Measurements from ENCODE around the gene AFG1L. TPM values are rescaled to one million over a fixed set of nuclear protein-coding genes. Genes with fewer than 3 reads are reported as not detected.

The AFG1L gene
- total RNA-seq, 1 experiment from 2014 or later = 4.9 TPM

- ChIA-PET CTCF (interaction anchor here (1.2 kb wide), 1 partner anchor 11 kb away, joined by 4 read pairs; no protein-coding TSS in a partner anchor), POLR2A (no interaction called here), RAD21 (ENCODE audit: low non-redundant PET in 1 of 2, low total read pairs in 2 of 2, uncharacterized antibody in 2 of 2, unreplicated experiment in 2 of 2) (no interaction called here)
- no peaks in the 10 kb centered on the region for H4K20me1 ChIP-seq (ENCODE audit: insufficient read depth)
- H3K79me2 ChIP-seq (ENCODE audit: insufficient read depth, low read length) = no peaks in the 10 kb centered on the region
- H3K9me2 ChIP-seq (ENCODE audit: insufficient read depth) = no peaks in the 10 kb centered on the region
- peaks cover 2 to 9% of the 10 kb centered on the region in 2 experiments; a peak in 3 of 4 replicates for H3K4me1 ChIP-seq (ENCODE audit: control insufficient read depth in 1 of 2, insufficient read depth in 2 of 2, low read length in 2 of 2)
- intact Hi-C loops (cut with micrococcal nuclease) = no loop called here
- DNase-seq (ENCODE audit: low read depth, low spot score) (no peak), ATAC-seq (no peak)
- H3K27ac ChIP-seq (ENCODE audit: low read depth, low read length) = no peak overlapping the region
- H3K36me3 ChIP-seq (ENCODE audit: control insufficient read depth in 1 of 2, insufficient read depth in 2 of 2, low read length in 2 of 2) = no peaks in the 10 kb centered on the region
- no peak for TF ChIP-seq ZBTB33 (IDR thresholded peaks at IDR 0.05; ENCODE audit: extremely low read depth, insufficient replicate concordance, low read length)
- TF ChIP-seq SIN3A (IDR thresholded peaks at IDR 0.05; ENCODE audit: low read depth) = no peak
- no peak for TF ChIP-seq FOSL1 (IDR thresholded peaks at IDR 0.05; ENCODE audit: low read depth)
- TF ChIP-seq TCF7L2 (IDR thresholded peaks at IDR 0.05; ENCODE audit: borderline replicate concordance, extremely low read depth, insufficient read depth, insufficient read length) = no peak
- no peak for TF ChIP-seq EGR1 (IDR thresholded peaks at IDR 0.05; ENCODE audit: low read depth)
- TF ChIP-seq REST (IDR thresholded peaks at IDR 0.05; ENCODE audit: low read depth) = no peak
- TF ChIP-seq CEBPB (IDR thresholded peaks at IDR 0.05; ENCODE audit: low read depth) = no peak
- no peak for TF ChIP-seq MAX (IDR thresholded peaks at IDR 0.05)
- H3K4me2 ChIP-seq (ENCODE audit: low read length) = no peak overlapping the region
- no peak overlapping the region for H3K4me3 ChIP-seq (replicated peaks in 1 of 2; ENCODE audit: low read depth in 1 of 2, low read length in 2 of 2)
- no peaks in the 10 kb centered on the region for H3K27me3 ChIP-seq (ENCODE audit: insufficient read depth, low read length)
- no TSS peak for BruUV-seq (replicated peaks)
- no peaks in the 10 kb centered on the region for H3K9me3 ChIP-seq (ENCODE audit: control insufficient read depth in 1 of 2, insufficient read depth in 1 of 2, low read depth in 1 of 2, low read length in 2 of 2)
- no peak overlapping the region for H2AFZ ChIP-seq (ENCODE audit: low read depth, low read length, poor library complexity, severe bottlenecking)
- no peak overlapping the region for H3K9ac ChIP-seq (ENCODE audit: low read length)
Observed at GRCh38 chr6:108502832-108503231, 208.0 kb downstream of the AFG1L start.

Measured in HCT116 (cell line).